GM18951 (cell line): Measurements from ENCODE around the gene VPS4A.

Experiments
- POLR2A ChIP-seq: IDR thresholded peaks from 4 replicates; pipeline ENCODE4 v1.6.1; 2011; ENCODE audit warnings: mild to moderate bottlenecking; ENCODE audit not compliant: insufficient read length, insufficient read depth; ENCODE audit errors: extremely low read depth
- in situ Hi-C: fragments of 300-500 bp; cut with MboI; formaldehyde crosslinking; loops from one replicate; pipeline ENCODE4 v1.12.0; 2022; ENCODE audit warnings: low sequenced_read_pairs, mixed read lengths, inconsistent platforms; ENCODE audit not compliant: unreplicated experiment

The VPS4A gene

DNA sequence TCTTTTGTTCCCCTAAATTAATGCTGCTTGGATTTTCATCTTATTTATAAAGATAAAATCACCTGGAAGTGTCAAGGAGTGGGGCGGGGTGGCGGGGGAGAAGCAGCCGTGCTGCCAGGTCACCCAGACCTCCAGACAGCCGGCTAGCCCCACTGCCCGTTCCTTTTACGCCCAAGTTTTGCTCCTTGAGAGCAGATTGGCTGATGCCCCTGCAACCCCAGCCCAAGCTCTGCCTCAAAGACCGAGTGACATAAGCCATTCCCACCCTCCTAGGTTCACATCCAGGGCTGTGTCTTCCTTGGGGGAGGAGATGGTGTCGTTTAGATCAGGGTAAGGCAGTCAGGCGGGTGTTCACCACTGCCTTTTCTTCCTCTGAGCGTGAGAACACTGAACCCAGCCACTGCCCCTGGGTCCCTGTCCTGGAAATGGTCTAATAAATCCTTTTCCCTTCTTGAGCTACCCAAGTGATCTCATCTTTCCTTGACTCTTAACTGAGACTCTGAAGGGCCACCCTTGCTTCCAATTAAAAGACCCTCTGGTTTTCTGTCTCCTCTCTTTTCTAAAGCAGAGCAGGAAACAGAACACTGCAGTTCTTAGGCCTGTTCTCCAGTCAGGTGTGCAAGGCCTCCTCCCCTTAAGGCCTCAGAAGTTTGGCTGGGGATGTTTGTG is 13.6 kb downstream of the VPS4A start:
- in situ Hi-C loops = no loop called here
- no peak for TF ChIP-seq POLR2A

DNA sequence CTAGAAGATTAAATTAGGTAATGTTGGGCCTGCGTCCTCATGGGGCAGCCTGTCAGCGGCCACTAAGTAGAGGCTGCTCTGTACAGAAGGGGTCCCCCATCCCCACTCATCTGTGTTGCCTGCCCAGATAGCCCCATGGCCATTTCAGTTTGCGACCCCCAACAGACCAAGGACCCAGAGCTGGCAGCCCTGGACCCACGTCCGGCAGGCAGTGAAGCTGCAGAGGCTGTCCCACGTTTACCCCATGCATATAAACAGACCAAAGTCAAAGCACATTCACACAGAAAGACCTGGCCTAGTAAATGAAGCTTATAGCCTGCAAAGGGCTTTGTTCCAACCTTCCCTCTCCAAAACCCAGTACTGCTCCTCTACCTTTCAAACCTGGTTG is 14.6 kb downstream of the VPS4A start:
- TF ChIP-seq POLR2A = no peak
- in situ Hi-C loops = no loop called here

DNA sequence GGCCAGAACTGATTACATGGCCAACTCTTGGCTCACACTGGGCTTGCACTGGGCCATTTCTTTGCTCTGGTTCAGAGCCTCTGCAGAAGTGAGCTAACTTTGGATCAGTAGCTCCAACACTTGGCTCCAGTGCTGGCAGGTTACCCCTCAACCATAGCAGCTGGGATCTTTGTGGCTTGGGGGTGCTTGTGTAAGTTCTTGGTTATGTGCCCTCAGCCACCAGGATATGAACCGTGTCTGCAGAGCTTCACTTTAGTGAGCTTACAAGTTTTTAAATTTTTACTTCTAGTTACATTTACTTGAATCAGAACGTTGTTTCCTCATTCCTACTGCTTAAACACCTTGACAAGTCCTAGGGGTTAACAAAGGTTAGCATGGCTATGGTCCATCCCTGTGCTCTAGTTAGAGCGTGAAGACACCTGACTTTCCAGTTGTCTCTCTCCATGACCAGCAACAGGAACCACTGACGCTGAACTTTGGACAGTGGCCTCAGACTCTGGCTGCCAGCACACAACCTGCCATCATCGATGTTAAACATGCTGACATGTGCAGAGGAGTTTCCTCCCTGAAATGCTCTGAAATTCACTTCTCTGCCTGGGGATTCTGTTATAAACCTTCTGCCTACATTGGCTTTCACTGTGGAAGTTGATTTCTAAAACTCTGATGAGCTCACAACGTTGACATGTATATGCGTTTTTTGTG is 15.2 kb downstream of the VPS4A start:
- in situ Hi-C loops = no loop called here
- TF ChIP-seq POLR2A = no peak

DNA sequence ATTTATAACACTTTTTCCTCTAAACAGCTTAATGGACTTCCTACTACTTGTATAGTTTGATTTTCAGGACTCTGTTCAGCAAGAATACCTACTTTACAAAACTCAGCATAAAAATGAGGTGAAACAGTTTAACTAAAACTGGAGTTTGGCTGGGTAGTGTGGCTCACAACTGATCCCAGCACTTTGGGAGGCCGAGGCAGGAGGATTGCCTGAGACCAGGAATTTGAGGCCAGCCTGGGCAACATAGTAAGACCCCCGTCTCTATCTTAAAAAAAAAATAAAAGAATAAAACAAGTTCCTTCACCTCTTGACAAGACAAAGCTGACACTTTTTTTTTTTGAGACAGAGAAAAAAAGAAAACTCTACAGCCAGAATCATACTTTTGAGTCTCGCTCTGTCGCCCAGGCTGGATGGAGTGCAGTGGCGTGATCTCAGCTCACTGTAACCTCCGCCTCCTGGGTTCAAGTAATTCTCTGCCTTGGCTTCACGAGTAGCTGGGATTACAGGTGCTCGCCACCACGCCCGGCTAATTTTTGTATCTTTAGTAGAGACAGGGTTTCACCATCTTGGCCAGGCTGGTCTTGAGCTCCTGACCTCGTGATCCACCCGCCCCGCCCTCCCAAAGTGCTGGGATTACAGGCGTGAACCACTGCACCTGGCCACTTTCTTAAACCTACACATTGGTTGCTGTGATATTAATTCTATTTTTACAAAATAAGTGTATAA is 16.6 kb downstream of the VPS4A start:
- TF ChIP-seq POLR2A = no peak
- in situ Hi-C loops = no loop called here

DNA sequence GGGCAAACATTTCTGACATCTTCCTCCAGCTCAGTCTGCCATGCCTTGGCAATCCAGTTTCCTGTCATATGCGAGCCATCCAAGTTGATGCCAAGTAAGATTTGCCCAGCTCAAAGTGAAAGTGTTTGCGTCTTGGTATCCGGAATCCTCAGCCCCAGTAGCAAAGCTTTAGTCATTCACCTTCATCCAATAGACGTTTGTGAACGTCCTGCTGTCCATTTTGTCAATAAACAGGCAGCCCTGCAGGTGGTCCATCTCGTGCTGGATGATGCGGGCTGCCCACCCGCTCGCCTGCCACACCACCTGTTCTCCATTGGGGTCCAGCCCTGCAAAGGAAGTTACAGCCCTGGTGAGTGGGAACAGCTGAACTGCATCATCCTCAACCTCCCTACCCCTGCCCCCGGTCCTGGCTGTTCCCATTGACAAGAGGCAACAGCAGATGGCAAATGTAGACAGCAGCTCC is 17.7 kb downstream of the VPS4A start:
- no peak for TF ChIP-seq POLR2A
- in situ Hi-C loops = no loop called here

DNA sequence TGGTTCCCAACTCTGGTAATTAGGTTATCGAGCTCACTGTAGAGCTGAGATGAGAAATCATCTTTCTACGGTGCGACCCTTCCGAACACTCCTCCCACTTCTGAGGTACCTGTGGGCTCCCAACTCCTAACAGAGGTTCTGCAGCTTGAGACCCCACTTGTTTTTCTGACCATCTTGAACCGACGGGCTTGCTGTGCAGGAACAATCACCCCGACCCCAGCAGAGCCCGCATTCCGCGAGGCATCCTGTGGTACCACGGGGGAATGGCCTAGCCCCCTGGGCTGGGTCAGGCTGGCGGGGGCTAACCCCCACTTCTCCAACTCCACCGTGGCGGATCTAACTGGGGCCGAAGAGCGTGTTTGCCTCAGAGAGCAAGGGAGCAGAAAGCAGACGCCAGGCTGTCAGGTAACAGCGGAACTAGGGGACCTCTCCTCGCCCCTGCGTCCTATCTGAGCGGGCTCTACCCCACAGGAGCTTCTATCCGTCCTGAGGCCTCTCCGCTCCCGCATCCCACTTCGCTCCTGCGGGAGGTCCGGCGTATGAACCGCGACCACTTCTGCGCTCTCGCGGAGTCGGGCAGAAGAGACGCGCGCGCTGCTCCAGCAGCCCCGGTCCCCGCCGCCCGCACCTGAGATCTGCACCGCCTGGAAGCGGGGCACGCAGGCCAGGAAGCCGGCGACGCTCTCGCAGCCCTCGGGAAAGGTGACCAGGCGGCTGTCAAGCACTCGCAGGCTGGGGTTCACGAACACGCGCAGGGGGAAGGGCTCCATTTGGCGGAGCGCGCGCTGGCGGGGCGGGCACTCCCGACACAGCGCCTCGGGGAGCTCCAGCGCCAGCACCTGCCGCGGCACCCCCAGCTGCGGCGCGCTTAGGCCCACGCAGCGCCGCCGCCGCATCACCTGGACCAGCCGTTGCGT is 18.5 kb downstream of the VPS4A start:
- in situ Hi-C loops = no loop called here
- no peak for TF ChIP-seq POLR2A

DNA sequence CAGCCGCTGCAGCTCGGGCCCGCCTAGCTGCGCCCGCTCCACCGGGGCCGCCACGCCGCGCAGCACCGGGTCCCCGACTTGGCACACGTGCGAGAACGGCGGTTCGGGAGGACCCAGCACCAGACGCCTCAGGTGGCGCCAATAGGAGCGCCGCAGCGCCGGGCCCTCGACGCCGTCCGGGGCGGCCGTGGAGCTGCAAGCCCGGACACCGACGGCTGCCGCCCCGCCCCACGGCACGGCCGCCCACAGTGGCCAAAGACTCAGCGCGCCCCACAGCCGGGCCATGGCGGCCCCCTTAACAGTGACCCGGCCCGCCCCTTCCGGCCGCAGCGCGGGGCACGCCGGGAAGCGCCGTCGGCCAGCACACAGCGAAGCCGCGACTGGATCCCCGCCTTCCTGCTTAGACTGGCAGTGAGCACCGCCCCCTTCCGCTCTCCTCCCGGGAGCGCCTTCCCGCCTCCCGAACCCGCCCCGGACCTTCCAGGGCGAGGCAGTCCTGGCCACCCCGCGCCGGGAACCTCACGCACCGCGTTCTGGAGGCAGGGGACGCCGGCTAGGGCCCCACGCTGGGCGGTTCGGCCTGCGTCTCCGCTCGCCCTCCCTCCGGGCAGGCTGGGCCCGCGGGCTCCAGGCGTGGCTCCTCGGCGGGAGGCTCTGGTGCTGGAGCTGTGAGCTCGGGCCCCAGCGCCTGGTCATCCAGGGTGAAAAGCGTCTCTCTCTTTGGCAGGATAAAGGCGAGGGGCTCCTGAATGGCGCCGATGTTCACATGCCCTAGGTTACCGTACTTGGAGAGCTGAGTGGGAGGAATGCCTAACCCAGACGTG is 19.3 kb downstream of the VPS4A start, which contains the start of gene PDF:
Gene PDF (minus strand): TSS at position 303 of the 824 bp plus-strand sequence. CDS start 18 bp downstream, at position 285.
- in situ Hi-C loops = no loop called here
- TF ChIP-seq POLR2A = peak; percentile 88

DNA sequence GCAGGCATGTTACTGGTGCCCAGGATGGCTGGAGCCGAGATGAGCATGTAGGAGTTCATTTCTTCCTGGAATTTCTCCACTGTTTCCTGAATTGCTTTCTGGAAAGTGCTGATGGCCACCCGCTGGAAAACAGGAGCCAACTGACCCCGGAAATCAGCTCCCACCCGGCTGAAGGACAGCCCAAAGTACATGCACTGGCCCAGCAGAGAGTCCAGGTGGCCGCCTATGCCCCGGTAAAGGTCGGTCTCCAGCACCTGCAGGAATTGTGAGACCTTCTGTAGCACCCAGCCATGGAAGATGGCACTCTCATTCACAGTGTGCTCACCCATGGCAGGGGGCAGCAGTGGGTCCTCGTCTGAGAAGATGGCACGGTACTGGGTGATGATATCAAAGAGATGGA is 23.5 kb downstream of the VPS4A start:
- in situ Hi-C loops = no loop called here
- no peak for TF ChIP-seq POLR2A

DNA sequence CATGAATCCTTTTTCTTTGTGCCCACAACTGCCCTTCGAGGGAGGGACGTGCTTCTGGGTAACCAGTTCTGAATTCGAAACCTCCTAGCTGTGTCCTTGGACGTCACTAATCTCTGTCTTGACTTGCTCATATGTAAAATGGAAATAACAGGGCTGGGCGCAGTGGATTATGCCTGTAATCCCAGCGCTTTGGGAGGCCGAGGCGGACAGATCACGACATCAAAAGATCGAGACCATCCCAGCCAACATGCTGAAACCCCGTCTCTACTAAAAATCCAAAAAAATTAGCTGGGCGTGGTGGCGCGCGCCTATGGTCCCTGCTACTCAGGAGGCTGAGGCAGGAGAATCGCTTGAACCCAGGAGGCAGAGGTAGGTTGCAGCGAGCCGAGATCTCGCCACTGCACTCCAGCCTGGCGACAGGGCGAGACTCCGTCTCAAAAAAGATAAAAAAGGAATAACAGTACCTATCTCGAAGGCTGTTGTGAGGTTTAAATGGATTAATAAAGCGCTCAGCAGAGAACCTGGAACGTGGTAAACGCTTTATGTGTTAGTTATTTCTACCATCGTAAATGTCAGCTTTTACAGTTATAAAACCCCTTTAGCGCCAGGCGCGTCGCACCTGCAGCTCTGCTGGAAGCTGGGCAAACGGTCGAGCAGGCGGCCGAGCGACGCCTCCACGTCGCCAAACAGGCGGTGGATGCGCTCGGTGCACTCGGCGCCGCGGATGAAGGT is 27.6 kb downstream of the VPS4A start:
- no peak for TF ChIP-seq POLR2A
- in situ Hi-C loops = no loop called here

DNA sequence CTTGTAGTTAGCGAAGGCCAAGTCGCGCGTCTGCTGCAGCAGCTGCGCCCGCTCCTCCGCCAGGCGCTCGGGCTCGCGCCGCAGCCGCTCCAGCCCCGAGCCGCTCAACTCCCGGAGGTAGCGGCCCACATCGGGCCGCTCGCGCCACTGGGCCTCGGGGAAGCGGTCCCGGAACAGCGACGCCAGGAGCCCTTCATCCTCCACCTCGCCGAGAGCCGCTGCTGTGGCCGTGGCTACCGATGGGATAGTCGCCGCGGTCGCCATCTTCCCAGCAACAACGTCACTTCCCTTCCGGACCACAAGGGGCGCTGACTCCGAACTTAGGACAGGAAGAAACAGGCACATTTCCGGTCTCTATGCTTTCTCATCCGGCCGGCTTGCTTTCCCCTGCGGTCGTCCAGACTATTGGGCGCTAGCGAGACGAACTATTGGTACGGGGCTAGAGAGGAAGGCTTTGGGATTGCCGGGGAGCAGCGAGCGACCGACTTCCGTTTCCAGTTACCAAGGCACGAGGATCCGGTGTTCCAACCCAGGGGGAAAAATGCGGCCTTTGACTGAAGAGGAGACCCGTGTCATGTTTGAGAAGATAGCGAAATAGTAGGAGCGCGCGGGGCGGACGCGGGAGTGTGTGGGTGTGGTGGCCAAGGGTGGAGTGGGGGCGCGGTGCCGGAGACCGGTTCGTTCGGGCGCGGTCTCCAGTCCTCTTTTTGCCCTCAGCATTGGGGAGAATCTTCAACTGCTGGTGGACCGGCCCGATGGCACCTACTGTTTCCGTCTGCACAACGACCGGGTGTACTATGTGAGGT is 28.3 kb downstream of the VPS4A start, which contains the start of the genes COG8 and NIP7:
Gene COG8 (minus strand): TSS at position 276 of the 806 bp plus-strand sequence. CDS start 12 bp downstream, at position 264.
Gene NIP7 (plus strand): TSS at position 484 of the 806 bp plus-strand sequence. CDS start 58 bp downstream, at position 542.
- in situ Hi-C loops = no loop called here
- peak; percentile 89 for TF ChIP-seq POLR2A
